ENCODE measurements around the gene PRR14.

- peak; percentile 75 to 84 for TF ChIP-seq POLR2A (IDR thresholded peaks at IDR 0.05)
- TF ChIP-seq CTCF (IDR thresholded peaks at IDR 0.05 in 4 of 5, conservative IDR thresholded peaks at IDR 0.05 in 1 of 5) = no peak
Measured at GRCh38 chr16:30698816-30699614, 48.3 kb downstream of the PRR14 start, which contains the start of gene SRCAP.
